HepG2 (cell line): Measurements from ENCODE around the gene HS3ST4.

ENCODE experiments used
- ARNT ChIP-seq: fragments of 450-650 bp; IDR thresholded peaks from 2 replicates; pipeline ENCODE4 v1.6.1; 2017
- E2F5 ChIP-seq: sonication (generic); formaldehyde crosslinking; conservative IDR thresholded peaks from 2 replicates; pipeline ENCODE4 v1.4.0; 2020; ENCODE audit warnings: missing genetic modification reagents
- EZH2 ChIP-seq: conservative IDR thresholded peaks from 2 replicates; pipeline ENCODE4 v1.6.1; 2012; ENCODE audit warnings: mild to moderate bottlenecking, low read depth, low read length, moderate library complexity
- FOXM1 ChIP-seq: sonication (generic); formaldehyde crosslinking; IDR thresholded peaks from 2 replicates; pipeline ENCODE4 v1.5.0; 2020; ENCODE audit warnings: missing genetic modification reagents
- GABPA ChIP-seq, 2 experiments: IDR thresholded peaks; 2 replicates each; pipeline ENCODE4 v1.6.1; 2011 to 2016; ENCODE audit warnings: low read depth in 2 of 2, low read length in 1 of 2, missing biosample characterization in 1 of 2, missing genetic modification characterization in 1 of 2
- MTA1 ChIP-seq: sonication (generic); formaldehyde crosslinking; IDR thresholded peaks from 2 replicates; pipeline ENCODE4 v1.4.0; 2020; ENCODE audit warnings: missing genetic modification reagents, mild to moderate bottlenecking, borderline replicate concordance
- NFE2L1 ChIP-seq: sonication (generic); formaldehyde crosslinking; IDR thresholded peaks from 2 replicates; pipeline ENCODE4 v1.4.0; 2020; ENCODE audit warnings: missing genetic modification reagents, mild to moderate bottlenecking, borderline replicate concordance
- PHB2 ChIP-seq: fragments of 450-650 bp; IDR thresholded peaks from 2 replicates; pipeline ENCODE4 v1.6.1; 2018; ENCODE audit not compliant: partially characterized antibody
- ZMYM2 ChIP-seq: sonication (generic); formaldehyde crosslinking; IDR thresholded peaks from 2 replicates; pipeline ENCODE4 v1.8.0; 2022; ENCODE audit warnings: mild to moderate bottlenecking, missing genetic modification reagents
- TF ChIP-seq, protein P1 (sequence below): sonication (generic); formaldehyde crosslinking; IDR thresholded peaks from 2 replicates; pipeline ENCODE4 v1.4.0; 2020; ENCODE audit warnings: missing genetic modification reagents

- TF ChIP-seq EZH2 (no peak), NFE2L1 (CRISPR knock-in tag) (no peak), FOXM1 (CRISPR knock-in tag) (no peak), ZMYM2 (CRISPR knock-in tag) (no peak), GABPA (IDR thresholded peaks at IDR 0.05; ENCODE audit: low read depth, low read length) (no peak), GABPA (CRISPR knock-in tag; IDR thresholded peaks at IDR 0.05; ENCODE audit: low read depth) (no peak), E2F5 (CRISPR knock-in tag) (no peak), MTA1 (no peak), ARNT (no peak), PHB2 (no peak)
- TF ChIP-seq, protein P1, sequence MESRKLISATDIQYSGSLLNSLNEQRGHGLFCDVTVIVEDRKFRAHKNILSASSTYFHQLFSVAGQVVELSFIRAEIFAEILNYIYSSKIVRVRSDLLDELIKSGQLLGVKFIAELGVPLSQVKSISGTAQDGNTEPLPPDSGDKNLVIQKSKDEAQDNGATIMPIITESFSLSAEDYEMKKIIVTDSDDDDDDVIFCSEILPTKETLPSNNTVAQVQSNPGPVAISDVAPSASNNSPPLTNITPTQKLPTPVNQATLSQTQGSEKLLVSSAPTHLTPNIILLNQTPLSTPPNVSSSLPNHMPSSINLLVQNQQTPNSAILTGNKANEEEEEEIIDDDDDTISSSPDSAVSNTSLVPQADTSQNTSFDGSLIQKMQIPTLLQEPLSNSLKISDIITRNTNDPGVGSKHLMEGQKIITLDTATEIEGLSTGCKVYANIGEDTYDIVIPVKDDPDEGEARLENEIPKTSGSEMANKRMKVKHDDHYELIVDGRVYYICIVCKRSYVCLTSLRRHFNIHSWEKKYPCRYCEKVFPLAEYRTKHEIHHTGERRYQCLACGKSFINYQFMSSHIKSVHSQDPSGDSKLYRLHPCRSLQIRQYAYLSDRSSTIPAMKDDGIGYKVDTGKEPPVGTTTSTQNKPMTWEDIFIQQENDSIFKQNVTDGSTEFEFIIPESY (CRISPR knock-in tag) = no peak
Measured at GRCh38 chr16:25828510-25828909, 136.8 kb downstream of the HS3ST4 start.
